Upper lobe of left lung (tissue), 6 donors: ENCODE measurements around the gene SLC2A3. TPM values are rescaled to one million over a fixed set of nuclear protein-coding genes. Genes with fewer than 3 reads are reported as not detected.
A peak's percentile ranks its signal among the peaks of the same experiment; 100 is the strongest.
"Not testable (repeated sequence)": the region's sequence is repeated elsewhere in the genome, so short reads cannot be mapped to it uniquely, and the experiment has no call there.

Experiments
- ATAC-seq, 2 donors: fragments of 200-7000 bp; cut with Tn5 transposase; one replicate each; pipeline ENCODE4 v1.9.1; 2022; ENCODE audit warnings: mild to moderate bottlenecking in 2 of 2, moderate library complexity in 2 of 2; ENCODE audit not compliant: low FRiP score in 2 of 2
- DNase-seq, 2 donors: peaks; one replicate each; pipeline ENCODE4 v3.0.0-alpha.2; 2019 to 2020
- H3K27ac ChIP-seq, 4 donors: fragments of 200-600 bp; sonication (generic); one replicate each; pipeline ENCODE4 v1.5.1; 2016 to 2019
- H3K27me3 ChIP-seq, 4 donors: fragments of 200-600 bp; sonication (generic); one replicate each; pipeline ENCODE4 v1.5.1; 2017 to 2019
- H3K36me3 ChIP-seq, 4 donors: fragments of 200-600 bp; sonication (generic); one replicate each; pipeline ENCODE4 v1.5.1; 2016 to 2019
- H3K4me1 ChIP-seq, 4 donors: fragments of 200-600 bp; sonication (generic); one replicate each; pipeline ENCODE4 v1.5.1; 2018 to 2019
- H3K4me3 ChIP-seq, 4 donors: fragments of 200-600 bp; sonication (generic); one replicate each; pipeline ENCODE4 v1.5.1; 2017 to 2019; ENCODE audit warnings: mild to moderate bottlenecking in 2 of 4, moderate library complexity in 1 of 4
- H3K9me3 ChIP-seq, 4 donors: fragments of 200-600 bp; sonication (generic); one replicate each; pipeline ENCODE4 v1.5.1; 2018 to 2019
- CTCF ChIP-seq, 6 experiments: fragments of 450-650 bp in 4 of 6; fragments of 200-600 bp in 2 of 6; sonication (generic) in 2 of 6; IDR thresholded peaks; one replicate each; pipeline ENCODE4 v1.5.1; 2016 to 2019; ENCODE audit warnings: antibody characterized with exemption in 6 of 6
- EP300 ChIP-seq, 4 donors: sonication (generic); formaldehyde crosslinking; IDR thresholded peaks; one replicate each; pipeline ENCODE4 v1.5.1; 2017; ENCODE audit warnings: antibody characterized with exemption in 4 of 4, control low read depth in 2 of 4
- POLR2A ChIP-seq, 4 donors: fragments of 450-650 bp; IDR thresholded peaks; one replicate each; pipeline ENCODE4 v1.5.1; 2016 to 2017; ENCODE audit warnings: antibody characterized with exemption in 4 of 4, mild to moderate bottlenecking in 2 of 4
- POLR2AphosphoS5 ChIP-seq, 2 donors: sonication (generic); formaldehyde crosslinking; IDR thresholded peaks; one replicate each; pipeline ENCODE4 v1.5.1; 2017; ENCODE audit warnings: antibody characterized with exemption in 2 of 2
- WGBS, 2 donors: methylation state at CpG; one replicate each; pipeline ENCODE4 v1.1.5; 2017 to 2018; 5-methylcytosine and 5-hydroxymethylcytosine counted together
- total RNA-seq, 6 donors: library from RNA; depleted of rRNA in 4 of 6; stranded (reverse); fragments of >200 nt in 4 of 6; gene quantifications; one replicate each; pipeline versions ENCODE4 v1.1.0 to v1.2.1, GENCODE V29; 2016 to 2021
- donor health status: DM: no; HTN: no; CAD: no; lungs with moderate emphysema.
- donor health status: DM: no; HTN: yes; CAD: no; lungs with severe emphysema.

The SLC2A3 gene
- total RNA-seq, 6 donors from 2014 or later, result 43.0 to 148 (median 63.4) TPM

- DNase-seq (no peak), ATAC-seq (no peak)
- Histone ChIP-seq H3K36me3 (no peaks in the 10 kb centered on the region), H3K4me1 (peaks cover 5 to 18% (median 13%) of the 10 kb centered on the region in 4 donors), H3K9me3 (no peaks in the 10 kb centered on the region), H3K4me3 (no peak overlapping the region), H3K27ac (peak overlapping the region in 1 of 4 donors; percentile 64), H3K27me3 (no peaks in the 10 kb centered on the region)
- 78 to 82% methylated on average over 6 of the region's 6 CpGs for WGBS, 2 donors
- TF ChIP-seq CTCF (IDR thresholded peaks at IDR 0.05) (no peak), POLR2A (IDR thresholded peaks at IDR 0.05) (no peak), EP300 (IDR thresholded peaks at IDR 0.05) (no peak), POLR2AphosphoS5 (IDR thresholded peaks at IDR 0.05) (no peak)
Measured at GRCh38 chr12:7973457-7973825, 37.5 kb upstream of the SLC2A3 start.

- 84 to 89% methylated on average over 18 to 19 of the region's 19 CpGs for WGBS, 2 donors
- no peak for ATAC-seq
- Histone ChIP-seq H3K4me1 (peaks cover 5 to 18% (median 13%) of the 10 kb centered on the region in 4 donors), H3K4me3 (no peak overlapping the region), H3K27me3 (no peaks in the 10 kb centered on the region), H3K27ac (peak overlapping the region in 3 of 4 donors; percentile 13 to 64 (median 46)), H3K36me3 (no peaks in the 10 kb centered on the region), H3K9me3 (no peaks in the 10 kb centered on the region)
- no peak for DNase-seq
- TF ChIP-seq EP300 (IDR thresholded peaks at IDR 0.05) (no peak), CTCF (IDR thresholded peaks at IDR 0.05) (no peak), POLR2A (IDR thresholded peaks at IDR 0.05) (no peak), POLR2AphosphoS5 (IDR thresholded peaks at IDR 0.05) (no peak)
Measured at GRCh38 chr12:7972734-7973456, 36.9 kb upstream of the SLC2A3 start.

GRCh38 chr12:7972269-7972668, 36.3 kb upstream of the SLC2A3 start:
- not testable (repeated sequence) for ATAC-seq, H3K9me3 ChIP-seq, H3K4me3 ChIP-seq, H3K36me3 ChIP-seq, H3K27me3 ChIP-seq, DNase-seq
- Histone ChIP-seq H3K27ac (peak overlapping the region in 3 of 4 donors; percentile 13 to 64 (median 46)), H3K4me1 (peaks cover 5 to 18% (median 13%) of the 10 kb centered on the region in 4 donors)
- WGBS, 2 donors, result 2 to 12% methylated on average over 3 of the region's 9 CpGs

- not testable (repeated sequence) for H3K27me3 ChIP-seq, DNase-seq, H3K36me3 ChIP-seq, H3K9me3 ChIP-seq
- 13 to 32% methylated on average over 2 to 3 of the region's 7 CpGs for WGBS, 2 donors
- peaks cover 5 to 18% (median 13%) of the 10 kb centered on the region in 4 donors for H3K4me1 ChIP-seq
- peak overlapping the region in 3 of 4 donors; percentile 48 to 60 (median 60) for H3K4me3 ChIP-seq
- H3K27ac ChIP-seq, result peak overlapping the region; percentile 81 to 94 (median 91)
- peak in 1 of 2 donors; percentile 9 for ATAC-seq
Measured at GRCh38 chr12:7971765-7972164, 35.8 kb upstream of the SLC2A3 start.

- TF ChIP-seq CTCF (IDR thresholded peaks at IDR 0.05), result peak in 2 of 6 experiments; percentile 23 to 60
- TF ChIP-seq POLR2AphosphoS5 (IDR thresholded peaks at IDR 0.05), result peak; percentile 76 to 77
- peak in 2 of 4 donors; percentile 54 to 80 for TF ChIP-seq EP300 (IDR thresholded peaks at IDR 0.05)
- peak in 2 of 4 donors; percentile 37 to 75 for TF ChIP-seq POLR2A (IDR thresholded peaks at IDR 0.05)
- peak overlapping the region; percentile 15 to 60 (median 54) for H3K4me3 ChIP-seq
- 0 to 1% methylated on average over 32 to 49 of the region's 49 CpGs for WGBS, 2 donors
- peak overlapping the region; percentile 81 to 94 (median 91) for H3K27ac ChIP-seq
- peaks cover 5 to 18% (median 13%) of the 10 kb centered on the region in 4 donors for H3K4me1 ChIP-seq
- H3K9me3 ChIP-seq, result no peaks in the 10 kb centered on the region
- H3K36me3 ChIP-seq, result no peaks in the 10 kb centered on the region
- no peaks in the 10 kb centered on the region for H3K27me3 ChIP-seq
- peak; percentile 91 to 98 for DNase-seq
- peak; percentile 98 to 99 for ATAC-seq
Measured at GRCh38 chr12:7970475-7971252, 34.7 kb upstream of the SLC2A3 start.
